BE2C (cell line): ENCODE measurements around the gene ANK3.

Experiments
- DNase-seq: peaks from one replicate; pipeline ENCODE4 v3.0.0-alpha.2; 2020
- H3K27me3 ChIP-seq: fragments of 250-450 bp; sonication (Bioruptor Pico); 2 replicates; pipeline ENCODE4 v1.5.1; 2020; ENCODE audit warnings: mild to moderate bottlenecking
- H3K36me3 ChIP-seq: fragments of 250-450 bp; sonication (Bioruptor Pico); 2 replicates; pipeline ENCODE4 v1.5.1; 2020; ENCODE audit warnings: mild to moderate bottlenecking
- H3K4me1 ChIP-seq: fragments of 250-450 bp; sonication (Bioruptor Pico); 2 replicates; pipeline ENCODE4 v1.5.1; 2020
- H3K4me3 ChIP-seq: 2 replicates; pipeline ENCODE4 v1.5.1; 2011; ENCODE audit warnings: low read depth, low read length
- H3K9me3 ChIP-seq: fragments of 250-450 bp; sonication (Bioruptor Pico); 2 replicates; pipeline ENCODE4 v1.5.1; 2020
- TF ChIP-seq, protein P1 (sequence below): IDR thresholded peaks from 2 replicates; pipeline ENCODE4 v1.5.1; 2012; ENCODE audit warnings: mild to moderate bottlenecking, low read depth, low read length

Gene ANK3

DNA sequence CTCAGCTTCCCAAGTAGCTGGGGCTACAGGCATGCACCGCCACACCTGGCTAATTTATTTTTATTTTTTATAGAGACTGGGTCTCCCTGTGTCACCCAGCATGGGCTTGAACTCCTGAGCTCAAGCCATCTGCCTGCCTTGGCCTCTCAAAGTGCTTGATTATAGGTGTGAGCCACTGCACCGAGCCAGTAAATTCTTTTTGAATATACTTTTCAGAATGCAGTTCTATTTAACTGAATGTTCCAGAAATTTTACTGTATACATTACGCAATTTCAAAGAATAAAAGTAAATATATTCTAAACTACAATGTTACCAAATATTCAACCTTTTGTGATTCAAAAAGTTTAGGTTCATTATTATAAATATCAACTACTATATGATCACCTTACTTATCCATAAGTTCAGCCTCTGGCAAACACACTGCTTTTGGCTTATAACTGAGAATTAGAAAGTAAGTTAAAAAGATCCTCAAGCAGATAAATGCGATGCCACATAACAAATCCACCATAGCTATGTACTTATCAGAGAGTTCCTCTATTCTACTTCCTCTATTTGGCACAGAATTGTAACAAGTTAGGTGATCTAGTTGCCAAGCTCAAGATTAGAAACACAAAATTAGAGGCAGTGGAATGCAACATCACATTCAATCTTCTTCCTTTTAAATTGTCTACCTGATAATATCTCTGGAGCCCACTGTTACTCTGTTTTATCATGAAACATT lies 118.2 kb downstream of the ANK3 start:
- no peak for DNase-seq
- TF ChIP-seq, protein P1, sequence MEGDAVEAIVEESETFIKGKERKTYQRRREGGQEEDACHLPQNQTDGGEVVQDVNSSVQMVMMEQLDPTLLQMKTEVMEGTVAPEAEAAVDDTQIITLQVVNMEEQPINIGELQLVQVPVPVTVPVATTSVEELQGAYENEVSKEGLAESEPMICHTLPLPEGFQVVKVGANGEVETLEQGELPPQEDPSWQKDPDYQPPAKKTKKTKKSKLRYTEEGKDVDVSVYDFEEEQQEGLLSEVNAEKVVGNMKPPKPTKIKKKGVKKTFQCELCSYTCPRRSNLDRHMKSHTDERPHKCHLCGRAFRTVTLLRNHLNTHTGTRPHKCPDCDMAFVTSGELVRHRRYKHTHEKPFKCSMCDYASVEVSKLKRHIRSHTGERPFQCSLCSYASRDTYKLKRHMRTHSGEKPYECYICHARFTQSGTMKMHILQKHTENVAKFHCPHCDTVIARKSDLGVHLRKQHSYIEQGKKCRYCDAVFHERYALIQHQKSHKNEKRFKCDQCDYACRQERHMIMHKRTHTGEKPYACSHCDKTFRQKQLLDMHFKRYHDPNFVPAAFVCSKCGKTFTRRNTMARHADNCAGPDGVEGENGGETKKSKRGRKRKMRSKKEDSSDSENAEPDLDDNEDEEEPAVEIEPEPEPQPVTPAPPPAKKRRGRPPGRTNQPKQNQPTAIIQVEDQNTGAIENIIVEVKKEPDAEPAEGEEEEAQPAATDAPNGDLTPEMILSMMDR = no peak
- H3K27me3 ChIP-seq = no peaks in the 10 kb centered on the region
- no peak overlapping the region for H3K4me3 ChIP-seq
- H3K9me3 ChIP-seq = no peaks in the 10 kb centered on the region
- H3K36me3 ChIP-seq = no peaks in the 10 kb centered on the region
- H3K4me1 ChIP-seq = no peaks in the 10 kb centered on the region

DNA sequence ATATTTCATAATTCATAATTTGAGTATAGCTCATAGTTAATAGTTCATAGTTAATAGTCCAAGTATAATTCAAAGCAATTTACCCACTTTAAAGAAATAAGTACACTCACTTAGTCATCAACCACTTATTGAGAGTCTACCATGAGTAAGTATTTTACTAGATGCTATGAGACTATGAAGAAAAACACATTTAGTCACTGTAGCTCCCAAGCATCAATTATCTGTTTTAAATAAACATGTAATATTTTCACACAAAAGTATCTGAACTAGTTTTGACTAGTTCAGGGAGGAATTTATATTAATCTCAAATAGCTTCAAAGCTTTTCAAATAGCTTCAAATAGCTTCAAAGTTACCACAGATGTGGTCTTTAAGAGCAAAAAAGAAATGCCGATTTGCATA lies 119.2 kb downstream of the ANK3 start:
- Histone ChIP-seq H3K27me3 (no peaks in the 10 kb centered on the region), H3K36me3 (no peaks in the 10 kb centered on the region), H3K4me1 (no peaks in the 10 kb centered on the region), H3K9me3 (no peaks in the 10 kb centered on the region), H3K4me3 (no peak overlapping the region)
- DNase-seq = no peak
- TF ChIP-seq, protein P1 = no peak

DNA sequence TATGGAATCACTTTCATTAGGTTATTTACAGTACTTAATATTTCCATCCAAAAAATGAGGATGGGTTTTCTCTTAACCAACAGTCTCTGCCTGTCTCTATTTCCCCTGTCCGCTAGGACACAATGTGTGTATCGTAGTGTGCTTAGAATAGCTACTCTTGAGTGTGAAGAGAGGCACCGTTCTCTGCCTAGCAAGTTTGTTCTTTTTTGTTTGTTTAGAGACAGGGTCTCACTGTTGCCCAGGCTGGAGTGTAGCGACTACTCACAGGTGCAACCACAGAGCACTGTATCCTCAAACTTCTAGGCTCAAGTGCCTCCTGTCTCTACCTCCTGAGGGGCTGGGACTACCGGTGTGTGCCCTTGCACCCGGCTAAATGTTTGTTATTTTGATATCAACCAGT lies 121.9 kb downstream of the ANK3 start:
- no peaks in the 10 kb centered on the region for H3K27me3 ChIP-seq
- TF ChIP-seq, protein P1 = no peak
- DNase-seq = no peak
- H3K4me1 ChIP-seq = no peaks in the 10 kb centered on the region
- H3K9me3 ChIP-seq = no peaks in the 10 kb centered on the region
- no peaks in the 10 kb centered on the region for H3K36me3 ChIP-seq
- H3K4me3 ChIP-seq = no peak overlapping the region

- no peak overlapping the region for H3K4me3 ChIP-seq
- TF ChIP-seq, protein P1 = no peak
- no peak for DNase-seq
- no peaks in the 10 kb centered on the region for H3K27me3 ChIP-seq
- H3K4me1 ChIP-seq = no peaks in the 10 kb centered on the region
- no peaks in the 10 kb centered on the region for H3K9me3 ChIP-seq
- no peaks in the 10 kb centered on the region for H3K36me3 ChIP-seq
These were observed 123.2 kb downstream of the ANK3 start for GRCh38 chr10:60266513-60266912.

DNA sequence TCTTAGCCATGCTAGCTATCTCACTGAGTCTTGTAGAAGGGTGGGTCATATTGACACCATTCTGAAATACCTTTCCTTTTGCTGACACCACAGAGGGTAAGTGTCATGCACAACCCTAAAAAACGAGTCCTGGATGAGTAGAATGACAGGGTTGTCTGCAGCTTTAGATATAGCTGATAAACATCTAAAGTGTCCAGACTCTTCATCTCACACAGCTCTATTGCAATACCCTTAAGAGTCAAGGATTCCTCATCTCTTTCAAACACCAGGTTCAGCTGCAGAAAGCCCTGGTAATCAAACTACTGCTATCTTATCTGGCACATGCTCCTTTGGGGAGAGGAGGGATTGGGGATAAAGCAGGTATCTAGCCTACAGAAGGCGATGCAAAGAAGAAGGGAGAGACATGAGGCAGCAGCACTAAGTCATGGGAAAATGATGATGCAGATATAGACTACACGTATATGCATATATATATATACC lies 127.0 kb downstream of the ANK3 start:
- Histone ChIP-seq H3K27me3 (no peaks in the 10 kb centered on the region), H3K4me1 (peaks cover 4% of the 10 kb centered on the region; the same call in 1 of the 2 replicates), H3K4me3 (no peak overlapping the region), H3K9me3 (no peaks in the 10 kb centered on the region), H3K36me3 (no peaks in the 10 kb centered on the region)
- TF ChIP-seq, protein P1 = no peak
- DNase-seq = no peak

DNA sequence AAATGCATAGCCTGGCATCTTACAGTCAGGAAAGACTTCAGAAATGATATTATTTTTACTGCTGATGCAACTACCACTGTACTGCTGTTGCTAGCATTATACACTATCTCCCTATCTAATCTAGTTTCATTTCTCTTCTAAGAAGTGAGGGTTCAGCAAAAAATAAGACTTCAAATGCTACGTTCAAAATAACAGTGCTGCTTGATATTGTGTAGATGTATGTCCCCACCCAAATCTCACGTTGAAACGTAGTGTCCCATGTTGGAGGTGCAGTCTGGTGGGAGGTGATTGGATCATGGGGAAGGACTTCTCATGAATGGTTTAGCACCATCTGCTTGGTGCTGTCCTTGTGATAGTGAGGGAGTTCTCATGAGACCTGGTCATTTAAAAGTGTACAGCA lies 129.4 kb downstream of the ANK3 start:
- Histone ChIP-seq H3K9me3 (no peaks in the 10 kb centered on the region), H3K27me3 (no peaks in the 10 kb centered on the region), H3K4me3 (no peak overlapping the region), H3K36me3 (no peaks in the 10 kb centered on the region), H3K4me1 (peaks cover 4% of the 10 kb centered on the region; the same call in 1 of the 2 replicates)
- DNase-seq = no peak
- TF ChIP-seq, protein P1 = no peak
